ENCODE data around the gene FCHSD2.

- TF ChIP-seq, protein P1, sequence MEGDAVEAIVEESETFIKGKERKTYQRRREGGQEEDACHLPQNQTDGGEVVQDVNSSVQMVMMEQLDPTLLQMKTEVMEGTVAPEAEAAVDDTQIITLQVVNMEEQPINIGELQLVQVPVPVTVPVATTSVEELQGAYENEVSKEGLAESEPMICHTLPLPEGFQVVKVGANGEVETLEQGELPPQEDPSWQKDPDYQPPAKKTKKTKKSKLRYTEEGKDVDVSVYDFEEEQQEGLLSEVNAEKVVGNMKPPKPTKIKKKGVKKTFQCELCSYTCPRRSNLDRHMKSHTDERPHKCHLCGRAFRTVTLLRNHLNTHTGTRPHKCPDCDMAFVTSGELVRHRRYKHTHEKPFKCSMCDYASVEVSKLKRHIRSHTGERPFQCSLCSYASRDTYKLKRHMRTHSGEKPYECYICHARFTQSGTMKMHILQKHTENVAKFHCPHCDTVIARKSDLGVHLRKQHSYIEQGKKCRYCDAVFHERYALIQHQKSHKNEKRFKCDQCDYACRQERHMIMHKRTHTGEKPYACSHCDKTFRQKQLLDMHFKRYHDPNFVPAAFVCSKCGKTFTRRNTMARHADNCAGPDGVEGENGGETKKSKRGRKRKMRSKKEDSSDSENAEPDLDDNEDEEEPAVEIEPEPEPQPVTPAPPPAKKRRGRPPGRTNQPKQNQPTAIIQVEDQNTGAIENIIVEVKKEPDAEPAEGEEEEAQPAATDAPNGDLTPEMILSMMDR (IDR thresholded peaks at IDR 0.05), result no peak
- no peak for TF ChIP-seq EZH2 (IDR thresholded peaks at IDR 0.05; ENCODE audit: borderline replicate concordance, insufficient read depth, low read depth, low read length, poor library complexity, severe bottlenecking)
These were observed 123.3 kb downstream of the FCHSD2 start for GRCh38 chr11:73018856-73019255.

All from B cell (primary cell).